Measurements from ENCODE around the gene NSG2.

DNA sequence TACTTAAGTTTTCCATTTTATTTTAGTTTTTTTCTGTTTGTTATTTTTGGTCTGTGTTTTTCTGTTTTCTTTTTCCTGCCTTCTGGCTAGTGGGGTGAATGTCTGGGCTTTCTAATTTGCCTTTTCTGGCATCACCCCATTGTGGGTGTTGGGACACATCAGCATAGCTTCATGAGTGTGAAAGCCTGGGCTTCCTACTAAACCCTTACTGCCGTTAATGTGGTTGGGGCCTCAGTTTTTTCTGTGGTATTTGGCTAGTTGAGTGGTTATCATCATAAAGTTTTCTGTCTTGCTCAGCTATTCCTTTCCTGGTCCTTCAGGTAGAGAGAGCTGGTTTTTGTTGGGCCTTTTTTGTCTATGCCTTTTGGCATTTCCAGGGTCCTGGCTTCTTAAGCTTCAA is 35.1 kb upstream of the NSG2 start:
- TF ChIP-seq POLR2AphosphoS5 (IDR thresholded peaks at IDR 0.05; ENCODE audit: low read depth, low read length) (no peak), SPI1 (IDR thresholded peaks at IDR 0.05; ENCODE audit: low read depth, low read length) (no peak), POLR2A (IDR thresholded peaks at IDR 0.05; ENCODE audit: low read depth, low read length) (no peak), POU2F2 (IDR thresholded peaks at IDR 0.05; ENCODE audit: low read depth, low read length) (no peak), TAF1 (IDR thresholded peaks at IDR 0.05; ENCODE audit: low read depth, low read length) (no peak), PAX5 (IDR thresholded peaks at IDR 0.05; ENCODE audit: insufficient read depth, low read length, severe bottlenecking) (no peak)
